ENCODE measurements around the gene OAS2.

- TF ChIP-seq CTCF (IDR thresholded peaks at IDR 0.05 in 4 of 5, conservative IDR thresholded peaks at IDR 0.05 in 1 of 5) = no peak
- no peak for TF ChIP-seq POLR2A (IDR thresholded peaks at IDR 0.05)
Measured at GRCh38 chr12:112967858-112968257, 10.5 kb upstream of the OAS2 start.

All from gastrocnemius medialis (tissue), 4 donors.